Measurements from ENCODE around the gene EIF2AK3. TPM values are rescaled to one million over a fixed set of nuclear protein-coding genes. Genes with fewer than 3 reads are reported as not detected.

EIF2AK3 gene
- total and polyA plus RNA-seq, 10 of the 15 experiments (the other 5 are each of a cell fraction or from before 2014, with no cell fraction given) = 5.0 to 44.7 (median 22.4) TPM

- ChIA-PET RAD21 (ENCODE audit: unreplicated experiment) (interaction anchor here (1.0 to 3.4 kb wide), 5 partner anchors 9 to 55 kb away, joined by 3 to 13 read pairs (median 5); no protein-coding TSS in a partner anchor), POLR2A (interaction anchor here (1.1 to 3.4 kb wide), 4 partner anchors 8 to 15 kb away, joined by 6 to 25 read pairs (median 17); partner anchors contain the start of gene EIF2AK3), SMC1A (ENCODE audit: uncharacterized antibody, unreplicated experiment) (interaction anchor here (0.7 to 11.2 kb wide), 4 partner anchors 9 to 77 kb away, joined by 3 to 231 read pairs (median 3); no protein-coding TSS in a partner anchor), CTCF (interaction anchor here (1.4 to 1.6 kb wide), 3 partner anchors 8 to 23 kb away, joined by 3 to 9 read pairs (median 4); no protein-coding TSS in a partner anchor)
- Histone ChIP-seq H2AFZ (ENCODE audit: control insufficient read depth, low read depth, low read length) (no peak overlapping the region), H3K9me3 (replicated peaks; ENCODE audit: control insufficient read depth, insufficient read depth, low read length) (no peaks in the 10 kb centered on the region), H3K27ac (ENCODE audit: control insufficient read depth, insufficient read depth) (peak overlapping the region; percentile 80), H3K4me2 (ENCODE audit: control insufficient read depth, insufficient read depth) (peak overlapping the region; percentile 93), H3K36me3 (ENCODE audit: control insufficient read depth in 2 of 2, insufficient read depth in 2 of 2, low read length in 1 of 2) (peaks cover 0 to 22% of the 10 kb centered on the region in 2 experiments; a peak in 2 of 4 replicates), H3K27me3 (replicated peaks in 1 of 2; ENCODE audit: control insufficient read depth in 2 of 2, insufficient read depth in 2 of 2, low read length in 1 of 2) (no peaks in the 10 kb centered on the region), H3K9ac (ENCODE audit: control insufficient read depth, insufficient read depth, low read length) (peak overlapping the region; percentile 35; the same call in 1 of the 2 replicates), H3K4me1 (ENCODE audit: control insufficient read depth, insufficient read depth, low read length) (peaks cover 36% of the 10 kb centered on the region), H4K20me1 (ENCODE audit: control insufficient read depth, insufficient read depth) (no peaks in the 10 kb centered on the region), H3K79me2 (ENCODE audit: control insufficient read depth, insufficient read depth, low read length) (peaks cover 72% of the 10 kb centered on the region), H3K4me3 (peak overlapping the region; percentile 8)
- no peak for FAIRE-seq
- intact Hi-C loops (cut with micrococcal nuclease; ENCODE audit: unreplicated experiment) (loop anchor here (1.0 kb wide), 2 partner anchors 8 to 14 kb away; no protein-coding TSS in a partner anchor), in situ Hi-C loops (cut with MboI) (no loop called here)
- peak; percentile 81 for ATAC-seq
- 23% methylated on average over 3 of the region's 3 CpGs for WGBS (ENCODE audit: insufficient coverage, insufficient replicate concordance, low lambda C conversion rate, missing lambda C conversion rate)
- peak; percentile 76 for DNase-seq (ENCODE audit: low read depth, low spot score)
- no TSS peak for BruUV-seq (replicated peaks)
- TF ChIP-seq ZNF687 (IDR thresholded peaks at IDR 0.05) (0 out of 2 replicates have a peak, but pooled peaks have one; percentile 34), PML (IDR thresholded peaks at IDR 0.05; ENCODE audit: low read length) (peak; percentile 44), EGR1 (IDR thresholded peaks at IDR 0.05; ENCODE audit: borderline replicate concordance in 1 of 2, low read depth in 2 of 2, low read length in 2 of 2) (no peak), FOXM1 (IDR thresholded peaks at IDR 0.05; ENCODE audit: low read depth, low read length) (peak; percentile 86; the same call in 1 of the 2 replicates), POLR2A (IDR thresholded peaks at IDR 0.05; ENCODE audit: low read depth, low read length) (no peak), ZZZ3 (IDR thresholded peaks at IDR 0.05; ENCODE audit: control insufficient read depth, insufficient read length, low read depth) (no peak), JUNB (IDR thresholded peaks at IDR 0.05) (peak; percentile 47; the same call in 1 of the 2 replicates), FOXK2 (IDR thresholded peaks at IDR 0.05) (no peak), MEF2B (IDR thresholded peaks at IDR 0.05; ENCODE audit: partially characterized antibody, poor library complexity, severe bottlenecking) (peak; percentile 44), BMI1 (IDR thresholded peaks at IDR 0.05; ENCODE audit: borderline replicate concordance) (peak; percentile 42; the same call in 1 of the 2 replicates), MEF2A (IDR thresholded peaks at IDR 0.05; ENCODE audit: insufficient read depth, low read depth, low read length) (peak; percentile 63; the same call in 1 of the 2 replicates), BACH1 (IDR thresholded peaks at IDR 0.05; ENCODE audit: borderline replicate concordance) (0 out of 2 replicates have a peak, but pooled peaks have one; percentile 12), RELB (IDR thresholded peaks at IDR 0.05; ENCODE audit: low read depth) (peak; percentile 71; the same call in 1 of the 2 replicates), POU2F2 (IDR thresholded peaks at IDR 0.05; ENCODE audit: borderline replicate concordance, low read depth, low read length) (peak; percentile 62; the same call in 1 of the 3 replicates), SRF (IDR thresholded peaks at IDR 0.05; ENCODE audit: low read depth in 2 of 2, low read length in 2 of 2) (no peak), HDAC2 (IDR thresholded peaks at IDR 0.05) (no peak), PAX5 (IDR thresholded peaks at IDR 0.05; ENCODE audit: borderline replicate concordance, low read depth, low read length) (peak; percentile 46; the same call in 1 of the 2 replicates), MTA2 (IDR thresholded peaks at IDR 0.05; ENCODE audit: low read depth) (peak; percentile 88), DPF2 (IDR thresholded peaks at IDR 0.05) (peak; percentile 50)
Measured at GRCh38 chr2:88614497-88615157, 12.6 kb downstream of the EIF2AK3 start.
